OCI-M1 (cell line): ENCODE results near the gene PRDM7.
A peak's percentile ranks its signal among the peaks of the same experiment; 100 is the strongest.

ENCODE experiments used
- DNase-seq: peaks from one replicate; lab custom pipeline; 2025; lab: John Stamatoyannopoulos, UW

The PRDM7 gene

GRCh38 chr16:90035902-90036301, 41.2 kb downstream of the PRDM7 start:
- no peak for DNase-seq

GRCh38 chr16:90034504-90034903, 42.6 kb downstream of the PRDM7 start:
- DNase-seq, result no peak

DNA sequence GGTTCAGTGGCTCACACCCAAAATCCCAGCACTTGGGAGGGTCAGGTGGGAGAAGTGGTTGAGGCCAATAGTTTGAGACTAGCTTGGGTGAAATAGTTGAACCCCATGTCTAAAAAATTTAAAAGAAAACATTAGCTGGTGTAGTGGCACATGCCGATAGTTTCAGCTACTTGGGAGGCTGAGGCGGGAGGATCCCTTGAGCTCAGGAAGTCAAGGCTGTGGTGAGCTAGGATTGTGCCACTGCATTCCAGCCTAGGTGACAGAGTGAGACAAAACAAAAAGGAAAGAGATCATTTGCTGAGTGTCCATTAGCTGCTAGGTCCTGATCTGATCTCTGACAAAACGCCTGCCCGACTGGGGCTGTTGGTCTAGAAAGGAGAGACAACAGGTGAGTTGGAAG, 43.7 kb downstream of the PRDM7 start:
- no peak for DNase-seq

DNA sequence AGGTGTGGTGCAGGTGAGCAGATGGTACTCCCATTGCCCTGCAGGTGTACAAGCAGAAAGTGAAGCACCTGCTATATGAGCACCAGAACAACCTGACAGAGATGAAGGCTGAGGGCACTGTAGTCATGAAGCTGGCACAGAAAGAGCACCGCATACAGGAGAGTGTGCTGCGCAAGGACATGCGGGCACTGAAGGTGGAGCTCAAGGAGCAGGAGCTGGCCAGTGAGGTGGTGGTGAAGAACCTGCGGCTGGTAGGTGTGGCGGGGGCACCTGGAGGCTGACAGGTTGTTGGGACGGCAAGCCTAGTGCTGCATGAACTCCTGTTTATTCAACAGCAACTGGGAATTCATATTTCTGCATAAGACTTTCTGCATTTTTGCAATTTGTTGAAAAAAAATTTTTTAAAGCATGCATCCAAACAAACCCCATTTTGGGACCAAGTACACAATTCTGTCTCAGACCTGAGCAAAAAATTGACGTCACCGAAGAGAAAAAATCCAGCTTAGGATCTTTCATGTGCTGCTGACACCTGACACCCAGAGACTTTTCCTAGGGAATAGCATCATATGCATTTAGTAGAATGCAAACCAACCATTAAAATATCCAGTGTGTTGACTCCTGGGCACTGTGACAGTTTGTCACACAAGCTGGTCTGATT, 44.3 kb downstream of the PRDM7 start:
- no peak for DNase-seq

GRCh38 chr16:90031931-90032673, 45.0 kb downstream of the PRDM7 start:
- no peak for DNase-seq

GRCh38 chr16:90031186-90031930, 45.8 kb downstream of the PRDM7 start:
- no peak for DNase-seq

GRCh38 chr16:90028985-90029384, 48.1 kb downstream of the PRDM7 start:
- no peak for DNase-seq

DNA sequence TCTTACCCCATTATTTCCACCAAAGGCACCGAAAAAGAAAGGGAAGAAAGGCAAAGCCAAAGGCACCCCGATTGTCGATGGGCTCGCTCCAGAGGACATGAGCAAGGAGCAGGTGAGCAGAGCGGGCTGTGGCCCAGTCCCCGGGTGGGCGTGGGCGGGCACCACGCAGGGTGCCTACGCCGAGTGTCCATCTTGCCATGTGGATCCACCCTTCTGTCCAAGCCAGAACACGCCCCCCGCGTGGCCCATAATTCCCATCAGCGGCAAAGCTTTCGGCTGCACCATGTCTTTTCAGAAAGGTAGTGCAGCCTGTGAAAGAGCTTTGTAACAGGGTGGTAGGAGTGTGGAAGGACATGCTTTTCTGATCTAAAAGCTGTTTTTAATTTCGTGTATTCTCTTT, 49.5 kb downstream of the PRDM7 start:
- no peak for DNase-seq

- DNase-seq, result peak; percentile 11
Observed at GRCh38 chr16:90026135-90026534, 51.0 kb downstream of the PRDM7 start.

GRCh38 chr16:90023078-90023447, 54.1 kb downstream of the PRDM7 start:
- no peak for DNase-seq

- peak; percentile 97 for DNase-seq
Observed at GRCh38 chr16:90022209-90023077, 54.7 kb downstream of the PRDM7 start.

- no peak for DNase-seq
Observed at GRCh38 chr16:90020838-90021382, 56.2 kb downstream of the PRDM7 start.

- DNase-seq, result no peak
Observed at GRCh38 chr16:90020260-90020837, 56.8 kb downstream of the PRDM7 start.

- DNase-seq, result no peak
Observed at GRCh38 chr16:90019543-90020259, 57.4 kb downstream of the PRDM7 start.

DNA sequence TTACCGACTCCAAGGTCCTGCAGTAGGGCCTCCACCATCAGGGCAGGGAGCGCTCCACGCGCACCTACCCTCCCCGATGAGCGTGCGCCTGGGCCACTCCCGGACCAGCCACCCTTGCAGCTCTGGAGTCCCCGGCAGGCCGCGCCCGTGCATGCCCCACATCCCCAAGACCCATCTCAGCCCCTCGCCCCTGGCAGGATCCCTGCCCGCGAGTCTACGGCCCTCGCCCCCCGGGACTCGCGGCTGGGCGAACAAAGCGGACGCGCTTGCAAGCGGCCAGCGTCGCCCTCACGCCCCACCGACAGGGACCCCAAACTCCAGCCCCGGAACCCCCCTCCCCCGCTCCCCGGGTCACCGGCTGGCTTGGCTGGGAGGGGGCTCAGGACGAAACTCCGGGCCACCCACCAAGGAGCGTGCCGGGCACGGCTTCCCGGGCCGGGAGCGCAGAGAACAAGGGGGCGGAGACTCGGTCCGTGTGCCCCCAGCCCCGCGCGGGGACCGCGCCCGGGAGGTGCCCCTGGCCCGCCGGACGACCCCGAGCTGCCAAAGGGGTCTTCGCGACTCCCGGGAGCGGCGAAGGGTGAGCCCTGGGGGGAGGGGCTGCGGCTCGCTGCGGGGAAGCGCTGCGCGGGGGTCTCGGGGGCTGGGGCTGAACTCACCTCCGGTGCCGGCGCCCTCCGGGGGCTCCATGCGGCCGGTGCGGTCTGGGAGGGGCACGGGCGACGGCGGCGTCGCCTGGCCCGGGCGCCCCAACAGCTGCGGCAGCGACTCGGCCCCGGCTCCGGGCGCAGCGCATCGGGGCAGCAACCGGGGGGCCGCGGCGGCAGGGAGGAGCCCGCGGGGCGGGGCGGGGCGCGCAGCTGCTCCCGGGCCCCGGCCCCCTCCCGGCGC, 58.2 kb downstream of the PRDM7 start, which contains the start of gene DBNDD1:
Gene DBNDD1 (minus strand): TSS at position 805 of the 891 bp plus-strand sequence. CDS start 115 bp downstream, at position 690.
- DNase-seq, result no peak

- no peak for DNase-seq
Observed at GRCh38 chr16:90018297-90018651, 58.9 kb downstream of the PRDM7 start.

- no peak for DNase-seq
Observed at GRCh38 chr16:90016339-90016950, 60.7 kb downstream of the PRDM7 start.

DNA sequence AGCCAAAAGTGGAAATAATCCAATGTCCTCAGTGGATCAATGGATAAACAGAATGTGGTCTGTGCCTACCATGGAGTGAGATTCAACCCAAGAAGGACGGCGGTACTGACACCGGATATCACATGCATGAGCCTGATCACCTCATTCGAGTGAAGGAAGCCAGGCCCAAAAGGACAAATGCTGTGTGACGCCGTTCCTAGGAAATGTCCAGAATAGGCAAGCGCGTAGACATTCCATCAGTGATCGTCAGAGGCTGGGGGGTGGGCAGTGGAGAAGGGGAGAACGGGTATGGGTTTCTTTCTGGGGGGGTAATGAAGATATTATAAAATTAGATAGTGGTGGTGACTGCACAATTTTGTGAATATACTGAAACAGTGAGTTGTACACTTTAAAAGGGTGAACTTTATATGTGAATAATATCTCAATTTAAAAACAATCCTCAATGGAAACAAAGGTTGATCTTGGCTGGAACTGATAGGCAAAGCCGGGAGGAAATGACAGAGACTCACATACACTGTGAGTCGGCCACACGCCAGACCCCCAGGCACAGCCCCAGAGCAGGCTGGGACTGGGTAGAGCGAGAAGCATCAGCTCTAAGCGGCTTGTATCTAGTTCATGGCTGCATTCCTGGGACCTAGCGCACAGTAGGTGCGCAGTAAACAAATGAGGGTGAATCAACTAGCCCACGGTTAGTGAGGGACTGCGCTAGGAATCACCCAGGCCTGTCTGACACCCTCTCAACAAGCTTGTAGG, 61.4 kb downstream of the PRDM7 start:
- no peak for DNase-seq
